ENCODE results near the gene USP4. TPM values are rescaled to one million over a fixed set of nuclear protein-coding genes. Genes with fewer than 3 reads are reported as not detected.

USP4 gene
- total RNA-seq, 1 experiment from 2014 or later, result 43.5 TPM

DNA sequence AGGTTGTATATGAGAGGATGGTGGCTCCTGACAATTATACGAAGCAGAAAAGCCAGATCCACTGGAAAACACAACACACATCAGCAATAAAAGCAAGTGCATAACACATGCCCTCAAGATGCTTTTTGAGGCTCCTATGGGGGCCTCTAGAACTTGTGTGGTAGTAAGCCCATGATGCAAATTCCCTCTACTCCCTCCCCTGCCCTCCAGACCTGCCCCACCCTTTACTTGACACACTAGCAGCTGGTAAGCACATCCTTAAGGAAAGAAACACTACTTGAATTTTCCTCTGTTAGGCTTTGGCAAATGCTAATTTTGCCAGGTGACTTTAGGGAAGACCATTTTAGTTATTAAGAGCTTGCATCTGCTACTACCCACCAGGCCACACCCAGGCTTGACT is 29.2 kb downstream of the USP4 start:
- H3K4me1 Mint-ChIP-seq (ENCODE audit: low read depth, unreplicated experiment), result no peaks in the 10 kb centered on the region
- H3K27ac Mint-ChIP-seq (ENCODE audit: unreplicated experiment), result no peak overlapping the region
- BruUV-seq (replicated peaks), result no TSS peak
- TF ChIP-seq, protein P1, sequence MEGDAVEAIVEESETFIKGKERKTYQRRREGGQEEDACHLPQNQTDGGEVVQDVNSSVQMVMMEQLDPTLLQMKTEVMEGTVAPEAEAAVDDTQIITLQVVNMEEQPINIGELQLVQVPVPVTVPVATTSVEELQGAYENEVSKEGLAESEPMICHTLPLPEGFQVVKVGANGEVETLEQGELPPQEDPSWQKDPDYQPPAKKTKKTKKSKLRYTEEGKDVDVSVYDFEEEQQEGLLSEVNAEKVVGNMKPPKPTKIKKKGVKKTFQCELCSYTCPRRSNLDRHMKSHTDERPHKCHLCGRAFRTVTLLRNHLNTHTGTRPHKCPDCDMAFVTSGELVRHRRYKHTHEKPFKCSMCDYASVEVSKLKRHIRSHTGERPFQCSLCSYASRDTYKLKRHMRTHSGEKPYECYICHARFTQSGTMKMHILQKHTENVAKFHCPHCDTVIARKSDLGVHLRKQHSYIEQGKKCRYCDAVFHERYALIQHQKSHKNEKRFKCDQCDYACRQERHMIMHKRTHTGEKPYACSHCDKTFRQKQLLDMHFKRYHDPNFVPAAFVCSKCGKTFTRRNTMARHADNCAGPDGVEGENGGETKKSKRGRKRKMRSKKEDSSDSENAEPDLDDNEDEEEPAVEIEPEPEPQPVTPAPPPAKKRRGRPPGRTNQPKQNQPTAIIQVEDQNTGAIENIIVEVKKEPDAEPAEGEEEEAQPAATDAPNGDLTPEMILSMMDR (IDR thresholded peaks at IDR 0.05; ENCODE audit: unreplicated experiment), result no peak
- H3K27me3 Mint-ChIP-seq (ENCODE audit: unreplicated experiment), result no peaks in the 10 kb centered on the region
- DNase-seq, result no peak
- H3K9me3 Mint-ChIP-seq (ENCODE audit: low read depth, unreplicated experiment), result no peaks in the 10 kb centered on the region
- CTCF ChIA-PET, result no interaction called here
- no peak overlapping the region for H3K4me3 Mint-ChIP-seq (ENCODE audit: low read depth, unreplicated experiment)
- intact Hi-C loops (cut with micrococcal nuclease; ENCODE audit: unreplicated experiment), result no loop called here
- peaks cover 24% of the 10 kb centered on the region for H3K36me3 Mint-ChIP-seq (ENCODE audit: insufficient read depth, unreplicated experiment)

DNA sequence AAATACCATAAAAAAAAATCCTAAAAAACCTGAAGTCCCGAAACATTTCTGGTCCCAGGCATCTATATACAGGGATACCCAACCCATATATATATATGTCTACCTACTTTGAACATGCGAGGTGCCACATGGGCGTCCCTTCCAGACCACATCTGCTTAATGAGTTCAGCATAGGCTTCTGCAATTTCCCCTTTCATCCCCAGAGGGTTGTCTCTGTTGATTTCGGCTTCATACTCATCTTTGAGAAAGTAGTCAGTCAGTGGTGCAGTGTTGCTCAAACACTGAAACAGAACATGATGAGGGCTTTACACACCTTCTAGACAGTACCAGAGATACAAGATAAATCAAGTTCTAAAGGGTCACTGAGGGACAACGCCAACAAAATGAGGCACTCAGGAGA is 34.2 kb downstream of the USP4 start:
- no peak overlapping the region for H3K27ac Mint-ChIP-seq (ENCODE audit: unreplicated experiment)
- intact Hi-C loops (cut with micrococcal nuclease; ENCODE audit: unreplicated experiment), result no loop called here
- TF ChIP-seq, protein P1 (IDR thresholded peaks at IDR 0.05; ENCODE audit: unreplicated experiment), result no peak
- no peak for DNase-seq
- H3K9me3 Mint-ChIP-seq (ENCODE audit: low read depth, unreplicated experiment), result no peaks in the 10 kb centered on the region
- no peak overlapping the region for H3K4me3 Mint-ChIP-seq (ENCODE audit: low read depth, unreplicated experiment)
- no TSS peak for BruUV-seq (replicated peaks)
- H3K4me1 Mint-ChIP-seq (ENCODE audit: low read depth, unreplicated experiment), result no peaks in the 10 kb centered on the region
- peaks cover 30% of the 10 kb centered on the region for H3K36me3 Mint-ChIP-seq (ENCODE audit: insufficient read depth, unreplicated experiment)
- no peaks in the 10 kb centered on the region for H3K27me3 Mint-ChIP-seq (ENCODE audit: unreplicated experiment)
- CTCF ChIA-PET, result interaction anchor here (0.7 kb wide), 1 partner anchor 210 kb away, joined by 3 read pairs; no protein-coding TSS in a partner anchor

- H3K36me3 Mint-ChIP-seq (ENCODE audit: insufficient read depth, unreplicated experiment), result peaks cover 33% of the 10 kb centered on the region
- no peak for DNase-seq
- no peaks in the 10 kb centered on the region for H3K4me1 Mint-ChIP-seq (ENCODE audit: low read depth, unreplicated experiment)
- TF ChIP-seq, protein P1 (IDR thresholded peaks at IDR 0.05; ENCODE audit: unreplicated experiment), result no peak
- CTCF ChIA-PET, result no interaction called here
- H3K9me3 Mint-ChIP-seq (ENCODE audit: low read depth, unreplicated experiment), result no peaks in the 10 kb centered on the region
- intact Hi-C loops (cut with micrococcal nuclease; ENCODE audit: unreplicated experiment), result no loop called here
- H3K4me3 Mint-ChIP-seq (ENCODE audit: low read depth, unreplicated experiment), result no peak overlapping the region
- BruUV-seq (replicated peaks), result no TSS peak
- no peak overlapping the region for H3K27ac Mint-ChIP-seq (ENCODE audit: unreplicated experiment)
- H3K27me3 Mint-ChIP-seq (ENCODE audit: unreplicated experiment), result no peaks in the 10 kb centered on the region
Measured at GRCh38 chr3:49302613-49303012, 37.2 kb downstream of the USP4 start.

GRCh38 chr3:49300595-49300994 is 39.3 kb downstream of the USP4 start:
- no peak overlapping the region for H3K4me3 Mint-ChIP-seq (ENCODE audit: low read depth, unreplicated experiment)
- intact Hi-C loops (cut with micrococcal nuclease; ENCODE audit: unreplicated experiment), result no loop called here
- no peak for DNase-seq
- CTCF ChIA-PET, result no interaction called here
- H3K36me3 Mint-ChIP-seq (ENCODE audit: insufficient read depth, unreplicated experiment), result peaks cover 38% of the 10 kb centered on the region
- H3K9me3 Mint-ChIP-seq (ENCODE audit: low read depth, unreplicated experiment), result no peaks in the 10 kb centered on the region
- no peak overlapping the region for H3K27ac Mint-ChIP-seq (ENCODE audit: unreplicated experiment)
- no peaks in the 10 kb centered on the region for H3K27me3 Mint-ChIP-seq (ENCODE audit: unreplicated experiment)
- TF ChIP-seq, protein P1 (IDR thresholded peaks at IDR 0.05; ENCODE audit: unreplicated experiment), result no peak
- BruUV-seq (replicated peaks), result no TSS peak
- no peaks in the 10 kb centered on the region for H3K4me1 Mint-ChIP-seq (ENCODE audit: low read depth, unreplicated experiment)

All from Calu3 (cell line).